ENCODE results near the gene ST6GALNAC4.
A peak's percentile ranks its signal among the peaks of the same experiment; 100 is the strongest.

Gene ST6GALNAC4

GRCh38 chr9:127863191-127863621, 53.6 kb downstream of the ST6GALNAC4 start:
- H3K27ac ChIP-seq (ENCODE audit: low read depth, low read length): peak overlapping the region; percentile 19; the same call in 1 of the 2 replicates
- no peaks in the 10 kb centered on the region for H3K9me3 ChIP-seq (ENCODE audit: control insufficient read depth, insufficient read depth, low read length)
- H3K9me2 ChIP-seq (replicated peaks; ENCODE audit: control insufficient read depth, low read length): no peaks in the 10 kb centered on the region
- peaks cover 44% of the 10 kb centered on the region for H3K4me1 ChIP-seq (ENCODE audit: control insufficient read depth, low read length)
- no peaks in the 10 kb centered on the region for H4K20me1 ChIP-seq (ENCODE audit: control insufficient read depth, insufficient read depth, low read depth, low read length)
- H3K36me3 ChIP-seq (ENCODE audit: control insufficient read depth, low read length): no peaks in the 10 kb centered on the region
- no peak overlapping the region for H3K4me2 ChIP-seq (ENCODE audit: low read length)
- H3K4me3 ChIP-seq (ENCODE audit: low read length): no peak overlapping the region
- H3K27me3 ChIP-seq (ENCODE audit: control insufficient read depth, low read length): no peaks in the 10 kb centered on the region
- peaks cover 23% of the 10 kb centered on the region for H3F3A ChIP-seq (ENCODE audit: control insufficient read depth, insufficient read depth)
- TF ChIP-seq EZH2phosphoT487 (IDR thresholded peaks at IDR 0.05; ENCODE audit: borderline replicate concordance, low read length): no peak
- TF ChIP-seq, protein P1, sequence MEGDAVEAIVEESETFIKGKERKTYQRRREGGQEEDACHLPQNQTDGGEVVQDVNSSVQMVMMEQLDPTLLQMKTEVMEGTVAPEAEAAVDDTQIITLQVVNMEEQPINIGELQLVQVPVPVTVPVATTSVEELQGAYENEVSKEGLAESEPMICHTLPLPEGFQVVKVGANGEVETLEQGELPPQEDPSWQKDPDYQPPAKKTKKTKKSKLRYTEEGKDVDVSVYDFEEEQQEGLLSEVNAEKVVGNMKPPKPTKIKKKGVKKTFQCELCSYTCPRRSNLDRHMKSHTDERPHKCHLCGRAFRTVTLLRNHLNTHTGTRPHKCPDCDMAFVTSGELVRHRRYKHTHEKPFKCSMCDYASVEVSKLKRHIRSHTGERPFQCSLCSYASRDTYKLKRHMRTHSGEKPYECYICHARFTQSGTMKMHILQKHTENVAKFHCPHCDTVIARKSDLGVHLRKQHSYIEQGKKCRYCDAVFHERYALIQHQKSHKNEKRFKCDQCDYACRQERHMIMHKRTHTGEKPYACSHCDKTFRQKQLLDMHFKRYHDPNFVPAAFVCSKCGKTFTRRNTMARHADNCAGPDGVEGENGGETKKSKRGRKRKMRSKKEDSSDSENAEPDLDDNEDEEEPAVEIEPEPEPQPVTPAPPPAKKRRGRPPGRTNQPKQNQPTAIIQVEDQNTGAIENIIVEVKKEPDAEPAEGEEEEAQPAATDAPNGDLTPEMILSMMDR (IDR thresholded peaks at IDR 0.05; ENCODE audit: low read depth, low read length, poor library complexity, severe bottlenecking): no peak
- H3K79me2 ChIP-seq (ENCODE audit: control insufficient read depth, low read length): no peaks in the 10 kb centered on the region

GRCh38 chr9:127862075-127863011, 54.5 kb downstream of the ST6GALNAC4 start:
- Histone ChIP-seq H3K4me1 (ENCODE audit: control insufficient read depth, low read length) (peaks cover 44% of the 10 kb centered on the region), H3K79me2 (ENCODE audit: control insufficient read depth, low read length) (no peaks in the 10 kb centered on the region), H3F3A (ENCODE audit: control insufficient read depth, insufficient read depth) (peaks cover 23% of the 10 kb centered on the region), H3K4me3 (ENCODE audit: low read length) (peak overlapping the region; percentile 44), H3K27me3 (ENCODE audit: control insufficient read depth, low read length) (no peaks in the 10 kb centered on the region), H4K20me1 (ENCODE audit: control insufficient read depth, insufficient read depth, low read depth, low read length) (no peaks in the 10 kb centered on the region), H3K36me3 (ENCODE audit: control insufficient read depth, low read length) (no peaks in the 10 kb centered on the region), H3K4me2 (ENCODE audit: low read length) (peak overlapping the region; percentile 62), H3K27ac (ENCODE audit: low read depth, low read length) (peak overlapping the region; percentile 19), H3K9me3 (ENCODE audit: control insufficient read depth, insufficient read depth, low read length) (no peaks in the 10 kb centered on the region), H3K9me2 (replicated peaks; ENCODE audit: control insufficient read depth, low read length) (no peaks in the 10 kb centered on the region)
- TF ChIP-seq, protein P1 (IDR thresholded peaks at IDR 0.05; ENCODE audit: low read depth, low read length, poor library complexity, severe bottlenecking): no peak
- no peak for TF ChIP-seq EZH2phosphoT487 (IDR thresholded peaks at IDR 0.05; ENCODE audit: borderline replicate concordance, low read length)

DNA sequence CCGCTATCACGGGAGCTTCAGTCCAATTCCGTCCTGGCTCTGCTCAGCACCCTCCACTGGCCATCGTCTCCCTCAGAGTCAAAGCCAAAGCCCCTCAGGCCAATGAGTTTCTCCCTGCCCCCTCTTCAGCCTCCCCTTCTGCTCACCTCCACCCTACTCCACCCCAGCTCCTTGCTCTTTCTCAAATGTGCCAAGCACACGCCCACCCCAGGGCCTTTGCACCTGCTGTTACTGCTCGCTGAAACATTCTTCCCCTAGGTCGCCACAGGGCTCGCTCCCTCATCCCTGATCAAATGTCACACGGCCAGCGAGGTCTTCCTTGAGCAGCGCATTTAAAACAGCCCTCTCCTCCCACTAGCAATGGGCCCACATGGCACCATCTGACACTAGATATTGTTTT, 56.1 kb downstream of the ST6GALNAC4 start:
- peaks cover 34% of the 10 kb centered on the region for H3K4me1 ChIP-seq (ENCODE audit: control insufficient read depth, low read length)
- no peaks in the 10 kb centered on the region for H3K36me3 ChIP-seq (ENCODE audit: control insufficient read depth, low read length)
- no peaks in the 10 kb centered on the region for H3K79me2 ChIP-seq (ENCODE audit: control insufficient read depth, low read length)
- H3K4me2 ChIP-seq (ENCODE audit: low read length): no peak overlapping the region
- H3K9me3 ChIP-seq (ENCODE audit: control insufficient read depth, insufficient read depth, low read length): no peaks in the 10 kb centered on the region
- no peaks in the 10 kb centered on the region for H3K27me3 ChIP-seq (ENCODE audit: control insufficient read depth, low read length)
- no peaks in the 10 kb centered on the region for H4K20me1 ChIP-seq (ENCODE audit: control insufficient read depth, insufficient read depth, low read depth, low read length)
- peaks cover 21% of the 10 kb centered on the region for H3F3A ChIP-seq (ENCODE audit: control insufficient read depth, insufficient read depth)
- no peak overlapping the region for H3K27ac ChIP-seq (ENCODE audit: low read depth, low read length)
- no peak overlapping the region for H3K4me3 ChIP-seq (ENCODE audit: low read length)
- no peaks in the 10 kb centered on the region for H3K9me2 ChIP-seq (replicated peaks; ENCODE audit: control insufficient read depth, low read length)
- no peak for TF ChIP-seq EZH2phosphoT487 (IDR thresholded peaks at IDR 0.05; ENCODE audit: borderline replicate concordance, low read length)
- TF ChIP-seq, protein P1 (IDR thresholded peaks at IDR 0.05; ENCODE audit: low read depth, low read length, poor library complexity, severe bottlenecking): no peak

All from DOHH2 (cell line).